Forelimb muscle (tissue), 1 donor: ENCODE data around the gene ZNF586. TPM values are rescaled to one million over a fixed set of nuclear protein-coding genes. Genes with fewer than 3 reads are reported as not detected.
"Not testable (repeated sequence)": the region's sequence is repeated elsewhere in the genome, so short reads cannot be mapped to it uniquely, and the experiment has no call there.

Experiments used
- DNase-seq: peaks from one replicate; pipeline ENCODE4 v3.0.0-alpha.2; 2013; ENCODE audit warnings: low read depth
- polyA plus RNA-seq: library from polyadenylated mRNA; unstranded; fragments of 120-200 nt; gene quantifications from one replicate; pipeline ENCODE4 v1.2.1, GENCODE V29; 2013; ENCODE audit not compliant: insufficient read length

ZNF586 gene
- polyA plus RNA-seq, 1 donor: 13.6 TPM

GRCh38 chr19:57823155-57823554, 53.7 kb downstream of the ZNF586 start:
- DNase-seq: not testable (repeated sequence)

- not testable (repeated sequence) for DNase-seq
Observed at GRCh38 chr19:57823608-57824007, 54.1 kb downstream of the ZNF586 start.

DNA sequence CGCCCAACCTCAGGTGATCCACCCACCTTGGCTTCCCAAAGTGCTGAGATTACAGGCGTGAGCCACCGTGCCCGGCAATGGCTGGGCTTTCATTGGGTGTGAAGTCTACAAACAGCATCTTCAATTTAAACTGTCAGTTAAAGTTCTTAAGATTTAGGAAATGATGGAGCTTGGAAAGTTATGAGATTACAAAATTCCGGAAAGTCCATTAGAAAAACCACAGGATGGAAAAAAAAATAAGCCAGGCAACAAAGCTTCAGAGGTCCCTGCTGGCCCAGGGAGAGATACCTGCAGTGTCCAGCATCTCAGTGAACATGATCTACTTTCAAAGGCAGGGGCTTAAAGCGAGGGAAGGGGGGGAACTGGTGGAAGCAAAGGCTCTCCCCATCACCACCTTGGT, 56.0 kb downstream of the ZNF586 start:
- no peak for DNase-seq

DNA sequence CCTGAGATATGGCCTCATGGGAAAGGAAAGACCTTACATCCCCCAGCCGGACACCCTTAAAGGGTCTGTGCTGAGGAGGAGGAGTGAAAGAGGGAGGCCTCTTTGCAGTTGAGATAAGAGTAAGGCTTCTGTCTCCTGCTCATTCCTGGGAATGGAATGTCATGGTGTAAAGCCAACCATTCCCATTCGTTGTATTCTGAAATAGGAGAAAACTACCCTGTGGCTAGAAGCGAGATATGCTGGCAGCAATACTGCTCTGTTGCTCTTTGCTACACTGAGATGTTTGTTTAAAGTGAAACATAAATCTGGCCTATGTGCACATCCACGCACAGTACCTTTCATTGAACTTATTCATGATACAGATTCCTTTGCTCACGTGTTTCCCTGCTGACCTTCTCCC, 59.8 kb downstream of the ZNF586 start:
- no peak for DNase-seq

GRCh38 chr19:57830071-57830602, 60.7 kb downstream of the ZNF586 start, which contains the start of gene ZNF587B:
TSS of gene ZNF587B (plus strand) at chr19:57830299. CDS start at chr19:57830529, 230 bp downstream.
- DNase-seq: no peak

Other genes starting within 250 kb of the ZNF586 start
- 7.5 TPM for gene ZNF549, start 242.3 kb upstream of the ZNF586 start, polyA plus RNA-seq
- gene ZNF550, start 209.8 kb upstream of the ZNF586 start, polyA plus RNA-seq: 10.6 TPM
- gene ZNF416, start 190.8 kb upstream of the ZNF586 start, polyA plus RNA-seq: 4.9 TPM
- 4.8 TPM for gene ZIK1, start 185.5 kb upstream of the ZNF586 start, polyA plus RNA-seq
- gene ZNF530, start 169.8 kb upstream of the ZNF586 start, polyA plus RNA-seq: 3.6 TPM
- gene ZNF134, start 155.4 kb upstream of the ZNF586 start, polyA plus RNA-seq: 13.2 TPM
- 17.3 TPM for gene ZNF211, start 136.5 kb upstream of the ZNF586 start, polyA plus RNA-seq
- gene ZSCAN4, start 100.7 kb upstream of the ZNF586 start, polyA plus RNA-seq: not detected
- 5.6 TPM for gene ZNF551, start 87.7 kb upstream of the ZNF586 start, polyA plus RNA-seq
- gene ZNF154, start 60.5 kb upstream of the ZNF586 start, polyA plus RNA-seq: 13.1 TPM
- gene ZNF671, start 42.1 kb upstream of the ZNF586 start, polyA plus RNA-seq: 8.2 TPM
- 15.4 TPM for gene ZNF776, start 22.9 kb upstream of the ZNF586 start, polyA plus RNA-seq
- gene ZNF552, start 45.2 kb downstream of the ZNF586 start, polyA plus RNA-seq: 5.4 TPM
- 5.1 TPM for gene ZNF587B, start 60.6 kb downstream of the ZNF586 start, polyA plus RNA-seq
- gene ZNF587, start 80.2 kb downstream of the ZNF586 start, polyA plus RNA-seq: 16.9 TPM
- 22.7 TPM for gene ZNF814, start 119.4 kb downstream of the ZNF586 start, polyA plus RNA-seq
- gene ZNF417, start 146.9 kb downstream of the ZNF586 start, polyA plus RNA-seq: 14.2 TPM
- 10.5 TPM for gene ZNF418, start 165.7 kb downstream of the ZNF586 start, polyA plus RNA-seq
- gene ZNF256, start 178.0 kb downstream of the ZNF586 start, polyA plus RNA-seq: 6.0 TPM
- gene C19orf18, start 204.9 kb downstream of the ZNF586 start, polyA plus RNA-seq: 1.5 TPM
- 10.5 TPM for gene ZNF606, start 233.1 kb downstream of the ZNF586 start, polyA plus RNA-seq